Esophagus squamous epithelium (tissue), 4 donors: ENCODE results near the gene WNT7B.

Experiments
- POLR2A ChIP-seq, 4 donors: fragments of 450-650 bp; IDR thresholded peaks; one replicate each; pipeline ENCODE4 v1.6.1; 2017; ENCODE audit warnings: antibody characterized with exemption in 4 of 4, mild to moderate bottlenecking in 4 of 4, moderate library complexity in 3 of 4
- TF ChIP-seq, protein P1 (sequence below), 6 experiments: fragments of 450-650 bp in 4 of 6; fragments of 200-600 bp in 2 of 6; sonication (generic) in 2 of 6; IDR thresholded peaks; one replicate each; pipeline ENCODE4 v1.5.1; 2016 to 2019; ENCODE audit warnings: antibody characterized with exemption in 6 of 6, mild to moderate bottlenecking in 4 of 6, moderate library complexity in 4 of 6

- TF ChIP-seq, protein P1, sequence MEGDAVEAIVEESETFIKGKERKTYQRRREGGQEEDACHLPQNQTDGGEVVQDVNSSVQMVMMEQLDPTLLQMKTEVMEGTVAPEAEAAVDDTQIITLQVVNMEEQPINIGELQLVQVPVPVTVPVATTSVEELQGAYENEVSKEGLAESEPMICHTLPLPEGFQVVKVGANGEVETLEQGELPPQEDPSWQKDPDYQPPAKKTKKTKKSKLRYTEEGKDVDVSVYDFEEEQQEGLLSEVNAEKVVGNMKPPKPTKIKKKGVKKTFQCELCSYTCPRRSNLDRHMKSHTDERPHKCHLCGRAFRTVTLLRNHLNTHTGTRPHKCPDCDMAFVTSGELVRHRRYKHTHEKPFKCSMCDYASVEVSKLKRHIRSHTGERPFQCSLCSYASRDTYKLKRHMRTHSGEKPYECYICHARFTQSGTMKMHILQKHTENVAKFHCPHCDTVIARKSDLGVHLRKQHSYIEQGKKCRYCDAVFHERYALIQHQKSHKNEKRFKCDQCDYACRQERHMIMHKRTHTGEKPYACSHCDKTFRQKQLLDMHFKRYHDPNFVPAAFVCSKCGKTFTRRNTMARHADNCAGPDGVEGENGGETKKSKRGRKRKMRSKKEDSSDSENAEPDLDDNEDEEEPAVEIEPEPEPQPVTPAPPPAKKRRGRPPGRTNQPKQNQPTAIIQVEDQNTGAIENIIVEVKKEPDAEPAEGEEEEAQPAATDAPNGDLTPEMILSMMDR (IDR thresholded peaks at IDR 0.05), result no peak
- TF ChIP-seq POLR2A (IDR thresholded peaks at IDR 0.05), result no peak
Measured at GRCh38 chr22:45968003-45968650, 8.8 kb downstream of the WNT7B start.
